ENCODE results near the gene TET2.

DNA sequence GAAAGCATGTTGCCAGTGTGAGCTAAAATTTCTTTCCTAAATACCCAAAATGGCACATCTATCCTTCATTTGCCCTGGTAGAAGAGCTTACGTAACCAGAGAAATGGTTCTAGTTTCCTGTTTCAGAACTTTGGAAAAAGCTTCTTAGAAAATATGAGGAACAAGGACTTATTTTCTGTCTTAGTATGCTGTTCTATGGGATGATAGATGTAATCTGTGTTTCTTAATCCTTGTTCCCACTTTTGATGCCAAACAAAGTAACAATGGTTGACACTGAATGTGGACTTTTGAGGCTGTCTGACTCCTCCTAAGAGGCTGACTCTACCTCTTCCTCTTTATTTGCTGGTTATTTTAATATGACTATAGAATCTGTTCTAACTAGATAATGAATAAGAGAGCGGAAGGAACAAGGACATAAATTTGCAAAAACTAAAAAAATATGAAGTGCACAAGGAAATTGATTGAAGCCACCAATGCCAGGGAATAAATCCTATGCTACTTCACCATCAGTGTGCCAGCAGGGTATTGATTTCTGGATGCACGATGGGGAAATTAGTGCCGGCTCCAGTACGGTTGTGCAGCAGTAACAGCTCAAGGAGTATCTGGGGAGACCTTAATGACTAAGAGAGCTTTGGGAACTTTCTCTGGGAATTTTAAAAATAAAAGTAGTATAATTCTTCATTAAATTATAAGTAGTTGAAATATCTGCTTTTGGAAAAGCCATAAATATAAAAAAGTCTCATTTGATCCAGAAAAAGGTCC lies 39.4 kb upstream of the TET2 start:
- no peak for TF ChIP-seq ZNF274 (IDR thresholded peaks at IDR 0.05; ENCODE audit: low read depth, low read length)
- TF ChIP-seq SUZ12 (IDR thresholded peaks at IDR 0.05; ENCODE audit: extremely low read depth, insufficient read depth, insufficient read length) = no peak
- TF ChIP-seq YY1 (IDR thresholded peaks at IDR 0.05; ENCODE audit: insufficient read depth, insufficient read length) = no peak
